NCI-H2107 (cell line): ENCODE data around the gene NRIP2.

Source experiments
- DNase-seq: peaks from one replicate; lab custom pipeline; 2025; lab: John Stamatoyannopoulos, UW

The NRIP2 gene

DNA sequence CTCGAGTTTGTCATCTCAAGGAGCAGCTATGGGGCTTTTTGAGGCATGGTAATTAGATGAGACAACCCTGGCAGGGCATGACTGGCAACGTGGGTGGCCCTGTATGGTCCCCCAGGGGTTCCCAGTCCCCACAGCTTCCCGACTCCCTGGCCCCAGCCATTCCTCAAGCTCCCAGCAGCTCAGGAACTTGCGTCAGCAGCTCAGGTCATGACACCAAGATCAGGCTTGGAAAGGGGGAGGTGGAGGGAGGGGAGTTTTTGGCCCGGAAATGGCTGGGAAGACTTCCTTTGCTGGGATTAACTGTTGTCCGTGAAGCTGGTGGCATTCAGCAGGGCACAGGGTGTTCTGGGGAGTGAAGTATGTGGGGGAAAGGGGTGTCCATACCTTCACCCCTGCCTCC is 10.4 kb upstream of the NRIP2 start:
- no peak for DNase-seq

DNA sequence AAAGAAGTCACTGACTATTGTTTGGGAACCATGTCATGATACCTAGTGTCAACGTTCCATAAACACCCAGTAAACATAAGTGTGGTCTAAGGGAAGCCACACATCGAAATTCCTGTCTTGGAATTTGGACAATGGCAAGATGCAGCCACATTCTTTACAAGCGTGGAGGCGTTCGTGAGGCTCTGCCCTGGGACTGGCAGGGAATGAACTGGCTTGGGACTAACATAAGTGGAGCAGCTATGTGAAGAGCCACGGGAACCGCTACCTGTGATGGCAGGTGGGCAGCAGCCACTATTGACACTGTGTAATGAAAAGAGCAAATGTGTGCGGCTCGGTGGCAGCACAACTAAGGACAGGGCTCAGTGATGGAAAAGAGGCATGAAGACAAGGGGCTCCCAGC is 10.0 kb upstream of the NRIP2 start:
- DNase-seq = no peak

DNA sequence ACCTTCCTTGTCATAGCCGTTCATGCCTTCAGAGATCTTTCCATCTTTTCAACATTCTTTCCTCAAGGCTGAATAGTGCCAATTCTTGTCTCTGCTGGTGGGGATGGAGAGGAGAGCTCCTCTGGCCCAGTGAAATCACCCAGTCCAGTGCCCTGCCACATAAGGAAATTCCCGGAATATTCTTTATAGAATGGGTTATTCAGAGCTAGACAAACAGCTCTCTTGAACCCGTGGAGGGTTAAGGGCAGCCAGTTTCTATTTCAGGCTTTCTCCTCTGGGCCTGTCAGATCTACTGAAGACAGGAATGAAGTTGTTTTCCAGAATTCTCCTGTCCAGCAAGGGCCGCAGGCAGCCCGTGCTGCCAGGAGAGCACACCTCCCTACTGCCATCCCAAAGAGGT is 8.1 kb upstream of the NRIP2 start:
- no peak for DNase-seq

DNA sequence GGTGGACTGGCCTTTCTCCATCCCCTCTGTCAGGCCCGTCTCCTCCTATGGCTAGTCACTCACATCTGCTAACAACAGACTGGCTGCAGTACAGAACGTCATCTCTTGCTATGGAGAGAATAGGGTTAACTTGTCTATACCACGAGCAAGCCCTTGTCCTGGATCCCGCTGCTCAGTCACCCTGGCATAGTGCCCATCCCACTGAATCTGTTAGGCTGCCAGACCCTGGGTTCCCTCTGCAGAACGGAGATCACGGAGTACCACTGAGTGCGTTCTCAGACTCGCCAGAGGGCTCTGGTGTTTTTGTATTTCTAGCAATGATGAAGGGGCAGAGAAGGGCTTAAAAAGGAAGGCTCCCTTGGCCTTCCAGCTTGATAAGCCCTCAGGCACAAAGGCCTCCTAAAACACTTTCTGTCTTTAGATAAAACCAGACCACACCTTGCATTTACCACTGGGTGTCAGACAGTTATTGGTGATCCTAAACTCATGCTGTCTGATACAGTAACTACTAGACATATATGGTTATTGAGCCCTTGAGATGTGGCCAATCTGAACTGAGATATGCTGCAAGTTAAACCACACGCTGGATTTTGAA is 6.3 kb upstream of the NRIP2 start:
- DNase-seq = no peak

DNA sequence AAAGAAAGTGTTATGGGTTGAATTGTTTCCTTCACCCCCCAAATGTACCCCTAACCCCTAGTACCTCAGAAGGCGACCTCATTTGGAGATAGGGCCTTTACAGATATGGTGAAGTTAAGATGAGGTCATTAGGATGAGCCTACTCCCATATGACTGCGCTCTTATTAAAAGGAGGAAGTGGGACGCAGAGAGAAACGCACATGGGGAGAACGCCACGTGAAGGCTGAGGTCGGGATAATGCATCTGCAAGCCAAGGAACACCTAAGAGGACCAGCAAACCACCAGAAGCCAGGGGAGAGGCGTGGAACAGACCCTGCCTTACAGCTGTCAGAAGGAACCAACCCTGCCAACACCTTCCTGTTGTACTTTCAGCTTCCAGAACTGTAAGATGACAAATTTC is 1.7 kb upstream of the NRIP2 start:
- no peak for DNase-seq

DNA sequence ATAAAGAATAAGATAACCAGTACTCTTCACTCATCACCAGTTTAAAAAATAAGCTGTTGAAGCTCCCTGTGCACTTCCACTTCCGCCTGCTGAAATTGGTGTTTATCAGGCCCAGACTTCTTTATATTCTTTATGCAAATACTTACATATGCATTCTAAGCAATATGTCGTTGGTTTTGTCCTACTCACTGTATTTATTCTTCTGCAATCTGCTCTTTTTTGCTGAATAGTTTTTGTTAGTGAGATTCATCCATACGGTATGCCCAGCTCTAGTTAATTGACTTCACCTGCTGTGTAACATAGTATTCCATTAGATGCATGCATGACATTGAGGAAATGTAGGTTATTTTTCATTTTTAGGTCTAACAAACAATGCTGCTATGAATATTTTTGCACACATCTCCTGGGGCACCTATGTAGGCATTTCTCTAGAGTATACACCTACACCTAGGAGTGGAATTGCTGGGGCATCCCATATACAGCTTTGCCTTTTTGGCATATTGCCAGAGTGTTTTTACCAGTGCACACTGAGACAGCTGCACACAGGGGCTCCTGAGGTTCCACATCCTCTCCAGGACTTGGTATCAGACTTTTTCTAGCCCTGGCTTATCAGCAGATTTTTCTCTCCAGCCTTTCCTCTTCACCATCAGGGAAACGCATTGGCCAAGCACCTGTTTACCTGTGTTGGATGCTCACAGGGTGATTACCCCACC is 1.0 kb upstream of the NRIP2 start:
- no peak for DNase-seq

DNA sequence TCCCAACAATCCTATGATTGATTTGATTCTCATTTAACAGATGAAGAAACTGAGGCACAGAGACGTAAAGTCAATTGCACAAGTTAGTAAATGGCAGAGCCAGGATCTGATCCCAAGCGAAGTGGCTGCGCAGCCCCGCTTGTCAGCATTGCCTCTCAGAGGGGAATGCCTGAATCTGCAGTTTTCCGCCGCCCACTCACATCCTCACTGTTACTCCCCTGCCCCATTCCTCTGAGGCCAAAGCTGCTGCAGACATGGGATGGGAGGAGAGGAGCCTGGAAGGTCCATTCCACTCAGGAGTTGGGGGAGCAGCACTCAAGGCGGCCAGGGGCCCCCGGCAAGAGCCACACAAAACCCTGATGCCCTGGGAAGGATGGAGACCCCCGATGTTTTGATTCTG is 1.0 kb downstream of the NRIP2 start:
- no peak for DNase-seq

DNA sequence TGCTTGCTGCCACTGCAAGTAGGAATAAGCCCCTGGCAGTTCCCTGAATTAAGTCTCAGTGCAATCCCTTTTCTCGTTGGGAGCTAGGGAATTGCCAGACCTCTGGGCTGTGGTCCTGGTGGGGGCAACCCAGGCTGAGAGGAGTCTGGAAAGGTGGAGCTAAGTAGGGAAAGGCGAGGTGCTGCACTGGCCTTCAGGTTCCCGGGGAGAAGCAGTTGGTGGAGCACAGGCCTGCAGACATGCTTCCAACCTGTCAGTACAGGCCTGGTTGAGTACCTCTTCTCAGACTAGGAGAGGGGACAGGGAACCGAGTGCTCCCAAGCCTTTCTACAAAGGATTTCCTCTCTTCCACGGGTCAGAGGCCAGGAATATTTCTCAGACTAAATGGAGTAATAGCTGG is 1.5 kb downstream of the NRIP2 start:
- DNase-seq = no peak

DNA sequence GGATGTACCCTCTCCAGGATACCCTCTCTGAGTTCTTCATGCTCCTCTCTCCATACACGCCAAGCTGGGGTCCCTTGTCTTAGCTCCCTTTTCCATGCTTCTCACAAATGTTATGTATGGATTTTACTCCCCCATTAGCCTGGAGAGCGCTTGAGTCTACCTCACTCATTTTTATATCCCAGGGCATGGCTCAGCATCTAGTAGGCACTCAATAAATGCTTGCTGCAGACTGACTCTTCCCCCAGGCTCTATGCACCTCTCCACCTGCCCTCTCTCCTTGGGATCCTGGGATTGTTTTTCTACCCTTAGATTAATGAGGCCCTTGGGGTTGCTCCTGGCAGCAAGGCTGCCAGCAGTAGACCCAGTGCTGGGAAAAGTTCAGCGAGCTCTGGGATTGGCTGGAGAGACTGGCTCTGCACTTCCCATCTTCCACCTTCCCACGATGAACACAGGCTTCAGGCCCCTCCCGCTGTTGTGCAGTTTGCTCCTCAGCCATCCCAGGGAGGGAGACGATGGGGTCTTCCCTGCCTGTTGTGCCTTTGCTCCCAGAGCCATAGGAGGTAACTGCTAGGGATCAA is 2.2 kb downstream of the NRIP2 start:
- DNase-seq = no peak

DNA sequence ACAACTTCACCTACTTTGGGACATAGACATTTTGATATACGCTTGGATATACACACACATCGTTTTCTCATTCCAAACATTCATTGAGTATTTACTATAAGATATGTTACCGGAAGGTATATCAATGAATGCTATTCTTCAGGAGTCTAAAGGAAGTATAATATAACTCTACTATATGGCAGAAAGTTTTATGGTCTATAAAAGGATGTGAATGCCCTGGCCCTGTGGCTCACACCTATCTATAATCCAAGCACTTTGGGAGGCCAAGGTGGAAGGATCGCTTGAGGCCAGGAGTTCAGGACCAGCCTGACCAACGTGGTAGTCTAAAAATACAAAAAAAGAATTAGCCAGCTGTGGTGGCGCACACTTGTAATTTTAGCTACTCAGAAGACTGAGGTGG is 5.6 kb downstream of the NRIP2 start:
- no peak for DNase-seq

DNA sequence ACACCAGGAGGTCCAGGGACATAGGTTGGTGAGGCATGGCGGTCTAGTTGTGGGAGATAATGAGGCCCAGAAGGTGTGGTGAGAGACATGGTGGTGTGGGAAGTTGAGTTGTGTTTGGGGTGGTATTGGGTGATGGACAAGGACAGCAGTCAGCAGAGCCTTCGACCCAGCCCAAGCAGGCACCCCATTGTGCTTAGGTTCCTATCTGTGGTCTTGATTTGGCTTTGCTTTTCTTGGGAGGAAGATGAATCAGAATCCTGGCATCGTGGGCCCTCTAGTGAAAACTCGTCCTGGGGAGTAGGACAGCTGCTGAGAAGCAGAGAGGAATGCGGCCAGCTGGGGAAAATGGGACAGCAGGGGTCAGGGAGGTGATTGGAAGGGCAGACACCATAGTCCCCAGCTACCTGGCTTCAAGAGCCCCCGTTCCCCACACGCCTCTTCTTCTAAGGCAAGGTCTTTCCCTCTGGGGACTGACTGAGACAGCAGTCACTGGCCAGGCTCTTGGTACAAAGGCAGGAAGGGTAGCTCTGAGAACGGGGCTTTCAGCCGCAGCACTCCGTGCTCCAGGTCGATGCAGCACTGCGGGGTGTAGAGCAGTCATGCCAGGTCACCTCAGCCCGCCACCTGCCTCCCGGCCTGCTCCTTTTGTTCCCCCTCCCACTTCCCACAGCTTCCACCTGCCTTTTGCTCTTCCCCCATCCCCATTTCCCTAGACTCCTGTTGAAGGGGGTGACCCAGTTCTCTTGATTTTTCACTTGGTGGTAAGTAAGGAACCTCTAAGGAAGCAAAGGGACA is 7.9 kb downstream of the NRIP2 start:
- peak; percentile 50 for DNase-seq

DNA sequence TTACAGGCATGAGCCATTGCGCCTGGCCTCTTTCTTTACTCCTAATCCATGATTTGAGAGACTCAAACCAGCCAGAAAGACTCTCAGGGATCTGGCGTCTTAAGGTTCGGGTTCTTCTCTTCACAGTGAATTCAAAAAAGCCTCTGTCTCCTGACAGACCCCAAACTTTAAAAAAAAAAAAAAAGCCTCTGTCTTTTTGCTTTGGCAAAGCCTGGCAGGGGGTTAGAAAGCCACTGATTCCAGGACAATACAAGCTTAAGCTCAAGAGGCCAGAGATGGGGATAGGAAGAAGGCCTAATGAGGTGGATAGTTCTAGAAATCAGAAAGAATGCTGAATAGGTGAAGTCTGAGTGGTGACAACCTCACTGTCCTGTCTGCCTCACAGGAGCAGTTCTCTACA is 8.8 kb downstream of the NRIP2 start:
- no peak for DNase-seq

DNA sequence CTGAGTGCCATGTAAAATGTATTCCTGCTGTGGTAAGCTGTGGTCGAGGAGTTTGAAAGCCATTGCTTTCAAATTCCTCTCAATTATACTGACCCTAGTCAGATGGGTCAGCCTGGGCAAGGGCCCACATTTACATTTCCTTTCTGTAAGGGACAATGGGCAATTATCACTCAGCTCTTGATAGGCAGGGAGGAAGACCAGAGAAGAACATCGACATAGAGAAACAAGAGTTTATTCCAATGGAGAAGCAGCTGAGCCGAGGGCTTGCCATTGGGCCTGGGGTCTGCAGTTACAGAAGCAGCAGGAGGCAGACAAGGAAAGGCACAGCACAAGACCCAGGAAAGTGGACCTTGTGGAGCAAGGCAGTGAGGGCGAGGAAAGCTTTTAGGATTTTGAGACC is 9.7 kb downstream of the NRIP2 start:
- no peak for DNase-seq

DNA sequence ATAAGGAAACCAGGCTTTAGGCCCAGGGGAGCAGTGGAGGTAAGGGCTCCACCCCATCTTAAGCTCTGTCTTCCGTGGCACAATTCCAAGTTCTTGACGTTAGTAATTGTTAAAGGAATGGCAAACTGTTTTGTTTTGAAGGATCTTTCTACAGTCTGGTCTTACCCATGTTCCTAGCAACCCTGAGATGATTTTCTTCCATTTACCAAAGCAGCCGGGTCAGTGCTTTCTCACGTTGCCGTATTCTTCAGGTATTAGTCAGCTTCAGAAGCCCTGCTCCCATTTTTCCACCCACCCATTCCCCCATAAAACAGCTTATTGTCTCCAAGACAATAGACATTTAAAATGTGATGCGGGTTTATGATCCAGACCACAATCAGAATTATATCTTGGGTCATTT is 10.3 kb downstream of the NRIP2 start:
- no peak for DNase-seq

DNA sequence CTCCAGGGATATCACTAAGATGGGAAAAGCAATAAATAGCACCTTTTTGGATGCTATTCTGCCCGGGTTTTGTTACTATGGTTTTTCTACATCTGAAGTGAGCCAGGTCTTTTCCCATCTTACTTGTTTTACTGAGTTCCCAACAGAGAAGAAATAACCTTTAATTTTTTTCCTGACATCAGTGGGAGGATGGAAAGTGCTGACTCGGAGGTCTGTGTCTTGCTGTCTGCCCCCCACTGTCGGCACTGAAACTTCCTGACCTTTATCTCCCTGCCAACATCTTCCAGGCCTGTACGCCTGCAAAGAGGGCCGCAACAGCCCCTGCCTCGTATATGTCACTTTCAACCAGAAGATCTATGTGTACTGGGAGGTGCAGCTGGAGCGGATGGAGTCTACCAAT is 11.4 kb downstream of the NRIP2 start:
- DNase-seq = no peak

DNA sequence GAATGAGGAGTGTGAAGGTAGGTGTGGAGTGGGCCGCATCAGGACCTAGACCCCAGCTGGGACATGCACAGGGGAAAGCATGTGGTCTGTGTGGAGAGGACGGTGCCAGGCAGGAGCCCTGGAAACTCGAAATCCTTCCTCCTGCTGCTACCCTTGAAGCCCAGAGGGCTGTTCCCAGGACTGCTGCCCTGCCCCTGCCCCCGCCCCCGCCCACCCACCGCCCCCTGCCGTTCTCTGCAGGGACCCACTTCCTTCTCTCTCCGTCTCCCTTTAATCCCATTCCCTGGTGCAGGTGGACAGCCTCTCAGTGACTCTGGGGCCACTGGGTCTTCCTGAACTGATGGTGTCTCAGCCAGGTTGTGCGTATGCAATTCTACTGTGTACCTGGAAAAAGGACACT is 14.4 kb downstream of the NRIP2 start:
- DNase-seq = no peak

DNA sequence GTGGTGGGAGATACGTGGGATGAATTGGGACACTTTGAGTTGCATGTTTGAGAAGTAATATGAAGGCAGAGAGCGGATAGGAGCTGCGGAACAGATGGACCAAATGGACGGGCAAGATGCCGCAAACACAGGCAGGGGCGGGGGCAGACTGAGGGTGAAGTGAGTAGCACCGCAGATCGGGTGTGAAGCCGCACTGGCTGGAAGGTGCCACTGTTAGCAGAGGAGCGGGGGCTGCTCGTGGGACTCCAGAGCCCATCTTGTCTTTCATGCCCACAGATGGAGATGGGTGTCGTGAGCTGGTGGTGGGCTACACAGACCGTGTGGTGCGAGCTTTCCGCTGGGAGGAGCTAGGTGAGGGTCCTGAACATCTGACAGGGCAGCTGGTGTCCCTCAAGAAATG is 15.0 kb downstream of the NRIP2 start:
- no peak for DNase-seq

DNA sequence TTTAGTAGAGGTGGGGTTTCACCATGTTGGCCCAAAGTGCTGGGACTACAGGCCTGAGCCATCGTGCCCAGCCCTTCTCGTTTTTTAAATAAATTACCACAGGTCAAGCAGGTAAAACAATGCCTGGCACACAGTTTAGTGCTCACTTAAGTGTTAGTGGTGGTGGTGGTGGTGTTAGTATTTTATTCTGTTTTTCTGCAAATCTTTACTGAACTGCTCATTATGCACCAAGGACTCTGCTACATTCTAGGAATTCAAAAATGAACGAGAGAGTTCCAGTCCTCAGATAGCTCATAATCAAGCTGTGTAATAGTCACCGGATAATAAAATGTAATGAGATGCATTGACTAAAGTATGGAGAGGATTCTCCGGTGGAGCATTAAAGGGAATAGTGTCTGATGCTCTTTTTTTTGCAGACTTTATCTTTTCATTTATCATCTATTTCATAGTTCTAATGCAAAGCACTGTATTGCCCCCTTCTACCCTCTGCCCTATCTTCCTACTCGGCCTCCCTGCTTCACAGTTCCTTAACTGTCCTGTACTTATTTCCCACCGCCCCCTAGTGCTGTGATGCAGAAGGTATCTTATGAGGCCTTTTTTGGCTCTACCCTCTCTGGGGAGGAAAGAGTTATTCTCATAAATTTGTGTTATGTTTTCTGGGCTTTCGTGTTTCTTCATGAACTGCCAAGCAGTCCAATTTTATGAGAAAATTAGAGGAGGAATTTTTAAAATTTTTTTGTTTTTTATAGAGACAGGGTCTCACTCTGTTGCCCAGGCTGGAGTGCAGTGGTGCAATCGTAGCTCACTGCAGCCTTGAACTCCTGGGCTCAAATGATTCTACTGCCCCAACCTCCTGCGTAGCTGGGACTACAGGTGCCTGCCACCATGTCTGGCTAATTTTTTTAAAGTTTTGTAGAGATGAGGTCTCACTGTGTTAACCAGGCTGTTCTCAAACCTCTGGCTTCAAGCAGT is 21.3 kb downstream of the NRIP2 start:
- peak; percentile 53 for DNase-seq

DNA sequence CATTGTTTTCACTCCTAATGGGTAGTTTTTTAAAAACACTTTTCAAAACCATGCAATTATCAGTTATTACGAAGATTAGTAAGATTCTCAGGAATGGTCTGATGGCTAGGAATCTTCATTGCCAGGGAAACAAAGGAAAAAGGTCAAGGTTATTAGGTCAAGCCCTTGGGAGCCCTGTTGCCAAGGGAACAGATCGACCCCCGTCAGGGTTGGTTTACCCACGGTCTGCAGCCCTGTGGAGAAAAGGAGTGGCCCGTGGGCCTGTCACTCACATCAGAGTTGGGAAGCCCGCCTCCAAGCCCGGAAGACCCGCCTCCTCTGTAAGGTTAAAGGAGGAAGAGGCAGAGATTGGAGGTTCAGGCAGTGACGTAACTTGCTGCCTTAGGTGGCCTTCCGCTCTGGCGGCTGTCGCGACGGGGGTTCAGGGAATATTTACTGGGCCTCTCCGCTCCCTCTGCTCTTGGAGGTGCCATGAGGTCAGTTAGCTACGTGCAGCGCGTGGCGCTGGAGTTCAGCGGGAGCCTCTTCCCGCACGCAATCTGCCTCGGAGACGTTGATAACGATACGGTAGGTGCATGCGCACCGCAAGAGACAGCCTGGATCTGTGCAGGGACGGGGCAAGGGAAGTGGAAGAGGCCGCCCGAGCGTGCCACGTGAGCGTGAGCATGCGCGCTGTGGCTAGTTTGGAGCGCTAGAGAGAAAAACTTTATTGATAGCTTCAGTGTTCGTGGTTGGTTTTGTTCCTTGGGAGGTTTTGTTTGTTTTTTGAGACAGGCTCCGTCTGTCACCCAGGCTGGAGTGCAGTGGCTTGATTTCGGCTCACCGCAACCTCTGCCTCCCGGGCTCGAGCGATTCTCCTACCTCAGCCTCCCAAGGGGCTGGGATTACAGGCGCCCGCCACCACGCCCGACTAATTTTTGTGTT is 22.3 kb downstream of the NRIP2 start, which contains the start of gene ITFG2:
Gene ITFG2, plus strand, starts transcription at position 379 of the 924 bp plus-strand sequence. Its CDS starts 93 bp downstream, at position 472.
- DNase-seq = peak; percentile 95

DNA sequence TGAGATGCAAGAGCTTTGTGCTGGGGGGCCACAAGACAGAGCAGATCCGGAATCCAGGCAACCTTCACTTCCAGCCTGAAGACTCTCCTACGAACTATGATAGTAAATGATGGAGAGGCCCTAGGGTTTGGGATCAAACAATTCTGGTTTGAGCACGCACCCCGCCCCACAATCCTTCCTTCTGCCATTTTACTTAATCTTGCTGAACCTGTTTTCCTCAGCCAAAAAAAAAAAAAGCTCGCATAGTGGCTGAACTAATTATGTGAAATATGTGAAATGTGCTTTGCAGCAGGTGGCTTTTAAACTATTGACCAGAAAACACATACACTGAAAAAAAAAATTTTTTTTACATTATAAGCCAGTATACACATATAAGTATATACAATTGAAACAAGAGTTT is 23.0 kb downstream of the NRIP2 start:
- DNase-seq = no peak

DNA sequence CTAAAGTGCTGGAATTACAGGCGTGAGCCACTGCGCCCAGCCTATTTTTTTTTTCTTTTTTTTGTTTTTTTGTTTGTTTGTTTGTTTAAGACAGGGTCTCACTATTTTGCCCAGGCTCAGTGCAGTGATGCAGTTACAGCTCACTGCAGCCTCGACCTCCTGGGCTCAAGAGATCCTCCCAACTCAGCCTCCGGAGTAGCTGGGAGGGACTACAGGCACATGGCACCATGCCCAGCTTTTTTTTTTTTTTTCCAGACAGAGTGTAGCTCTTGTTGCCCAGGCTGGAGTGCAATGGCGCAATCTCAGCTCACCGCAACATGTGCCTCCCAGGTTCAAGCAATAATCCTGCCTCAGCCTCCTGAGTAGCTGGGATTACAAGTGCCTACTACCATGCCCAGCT is 28.1 kb downstream of the NRIP2 start:
- DNase-seq = no peak
